ENCODE data around the gene EMC1. TPM values are rescaled to one million over a fixed set of nuclear protein-coding genes. Genes with fewer than 3 reads are reported as not detected.
"Not testable (repeated sequence)": the region's sequence is repeated elsewhere in the genome, so short reads cannot be mapped to it uniquely, and the experiment has no call there.

EMC1 gene
- total RNA-seq, 4 donors from 2014 or later = 18.7 to 38.0 (median 34.7) TPM

- no peak for TF ChIP-seq CTCF (IDR thresholded peaks at IDR 0.05)
- TF ChIP-seq POLR2A (IDR thresholded peaks at IDR 0.05) = no peak
- 99 to 100% methylated on average over 3 of the region's 3 CpGs for WGBS, 2 donors
- H3K4me1 ChIP-seq = no peaks in the 10 kb centered on the region
- H3K4me3 ChIP-seq = no peak overlapping the region
- no peak for DNase-seq
- intact Hi-C loops (cut with DNase I) = no loop called here
- peaks cover 28 to 100% (median 40%) of the 10 kb centered on the region in 3 donors for H3K36me3 ChIP-seq
- no peak overlapping the region for H3K27ac ChIP-seq
- no peaks in the 10 kb centered on the region for H3K9me3 ChIP-seq
- no peaks in the 10 kb centered on the region for H3K27me3 ChIP-seq
These were observed 59.5 kb downstream of the EMC1 start for GRCh38 chr1:19191811-19192210.

- WGBS, 2 donors = 92% methylated on average over 4 of the region's 4 CpGs
- no peaks in the 10 kb centered on the region for H3K4me1 ChIP-seq
- no peak overlapping the region for H3K4me3 ChIP-seq
- DNase-seq = no peak
- TF ChIP-seq POLR2A (IDR thresholded peaks at IDR 0.05) = no peak
- no peaks in the 10 kb centered on the region for H3K27me3 ChIP-seq
- no peak overlapping the region for H3K27ac ChIP-seq
- peaks cover 34 to 100% (median 45%) of the 10 kb centered on the region in 3 donors for H3K36me3 ChIP-seq
- intact Hi-C loops (cut with DNase I) = no loop called here
- no peaks in the 10 kb centered on the region for H3K9me3 ChIP-seq
These were observed 60.9 kb downstream of the EMC1 start for GRCh38 chr1:19190468-19190867.

GRCh38 chr1:19189270-19189669, 62.1 kb downstream of the EMC1 start:
- no peak for DNase-seq
- Histone ChIP-seq H3K4me1 (no peaks in the 10 kb centered on the region), H3K27me3 (no peaks in the 10 kb centered on the region), H3K36me3 (peaks cover 30 to 100% (median 43%) of the 10 kb centered on the region in 3 donors), H3K4me3 (no peak overlapping the region), H3K9me3 (no peaks in the 10 kb centered on the region), H3K27ac (no peak overlapping the region)
- intact Hi-C loops (cut with DNase I) = no loop called here
- WGBS, 2 donors = 57 to 74% methylated on average over 3 of the region's 3 CpGs
- TF ChIP-seq CTCF (IDR thresholded peaks at IDR 0.05) (no peak), POLR2A (IDR thresholded peaks at IDR 0.05) (no peak)

- no peak for DNase-seq
- intact Hi-C loops (cut with DNase I) = no loop called here
- no peak overlapping the region for H3K4me3 ChIP-seq
- no peaks in the 10 kb centered on the region for H3K4me1 ChIP-seq
- no peak overlapping the region for H3K27ac ChIP-seq
- peaks cover 18 to 100% (median 46%) of the 10 kb centered on the region in 3 donors for H3K36me3 ChIP-seq
- H3K27me3 ChIP-seq = no peaks in the 10 kb centered on the region
- TF ChIP-seq POLR2A (IDR thresholded peaks at IDR 0.05) (no peak), CTCF (IDR thresholded peaks at IDR 0.05) (no peak)
- H3K9me3 ChIP-seq = no peaks in the 10 kb centered on the region
These were observed 63.5 kb downstream of the EMC1 start for GRCh38 chr1:19187852-19188251.

GRCh38 chr1:19186001-19186400, 65.3 kb downstream of the EMC1 start:
- TF ChIP-seq CTCF (IDR thresholded peaks at IDR 0.05) (no peak), POLR2A (IDR thresholded peaks at IDR 0.05) (no peak)
- H3K27ac ChIP-seq = no peak overlapping the region
- no peaks in the 10 kb centered on the region for H3K9me3 ChIP-seq
- H3K27me3 ChIP-seq = no peaks in the 10 kb centered on the region
- H3K4me3 ChIP-seq = no peak overlapping the region
- intact Hi-C loops (cut with DNase I) = no loop called here
- H3K36me3 ChIP-seq = peaks cover 9 to 100% (median 47%) of the 10 kb centered on the region in 3 donors
- DNase-seq = no peak
- WGBS, 2 donors = 63 to 88% methylated on average over 2 of the region's 2 CpGs
- no peaks in the 10 kb centered on the region for H3K4me1 ChIP-seq

- no peak overlapping the region for H3K27ac ChIP-seq
- no peaks in the 10 kb centered on the region for H3K4me1 ChIP-seq
- H3K36me3 ChIP-seq = peaks cover 11 to 99% (median 52%) of the 10 kb centered on the region in 3 donors
- 96 to 99% methylated on average over 5 of the region's 5 CpGs for WGBS, 2 donors
- H3K4me3 ChIP-seq = no peak overlapping the region
- TF ChIP-seq CTCF (IDR thresholded peaks at IDR 0.05) = no peak
- TF ChIP-seq POLR2A (IDR thresholded peaks at IDR 0.05) = no peak
- no peaks in the 10 kb centered on the region for H3K9me3 ChIP-seq
- H3K27me3 ChIP-seq = no peaks in the 10 kb centered on the region
- DNase-seq = no peak
- intact Hi-C loops (cut with DNase I) = no loop called here
These were observed 69.1 kb downstream of the EMC1 start for GRCh38 chr1:19182223-19182622.

- H3K27me3 ChIP-seq; intact Hi-C loops (cut with DNase I); H3K27ac ChIP-seq; H3K4me3 ChIP-seq; DNase-seq; H3K9me3 ChIP-seq; H3K4me1 ChIP-seq: not testable (repeated sequence)
- H3K36me3 ChIP-seq = peaks cover 10 to 99% (median 55%) of the 10 kb centered on the region in 3 donors
- WGBS, 2 donors = 81 to 86% methylated on average over 8 of the region's 8 CpGs
These were observed 71.1 kb downstream of the EMC1 start for GRCh38 chr1:19180265-19180657.
